ENCODE data around the gene ZNF536. TPM values are rescaled to one million over a fixed set of nuclear protein-coding genes. Genes with fewer than 3 reads are reported as not detected.

Gene ZNF536
- total and polyA plus RNA-seq, 2 donors (not counting 1 experiment from before 2014, with no cell fraction given) = 0.50 TPM; not detected in 1

DNA sequence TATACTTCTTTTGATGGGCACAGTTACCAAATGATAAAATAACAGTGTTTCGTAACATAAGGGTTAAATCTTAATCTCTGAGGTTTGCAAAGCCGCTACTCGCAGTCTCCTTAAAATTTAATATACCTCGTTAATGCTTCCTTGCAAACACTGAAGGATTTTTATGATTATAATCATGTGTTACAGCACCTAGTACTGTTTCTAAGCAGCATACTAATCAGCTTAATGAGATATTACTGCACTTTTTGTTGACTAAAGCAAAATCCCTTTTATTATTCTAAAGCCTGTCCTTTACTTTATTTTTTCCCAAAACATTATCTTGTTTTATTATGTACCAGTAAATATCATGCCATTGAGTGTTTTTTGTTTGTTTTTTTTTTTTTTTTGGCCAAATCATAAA, 70.5 kb downstream of the ZNF536 start:
- no peak overlapping the region for H3K9ac ChIP-seq (ENCODE audit: insufficient read depth, low read length)
- H4K20me1 ChIP-seq (ENCODE audit: control insufficient read depth, extremely low read depth, insufficient read depth, low read length) = no peaks in the 10 kb centered on the region
- no peak for DNase-seq (ENCODE audit: low read depth in 2 of 2)
- TF ChIP-seq, protein P1, sequence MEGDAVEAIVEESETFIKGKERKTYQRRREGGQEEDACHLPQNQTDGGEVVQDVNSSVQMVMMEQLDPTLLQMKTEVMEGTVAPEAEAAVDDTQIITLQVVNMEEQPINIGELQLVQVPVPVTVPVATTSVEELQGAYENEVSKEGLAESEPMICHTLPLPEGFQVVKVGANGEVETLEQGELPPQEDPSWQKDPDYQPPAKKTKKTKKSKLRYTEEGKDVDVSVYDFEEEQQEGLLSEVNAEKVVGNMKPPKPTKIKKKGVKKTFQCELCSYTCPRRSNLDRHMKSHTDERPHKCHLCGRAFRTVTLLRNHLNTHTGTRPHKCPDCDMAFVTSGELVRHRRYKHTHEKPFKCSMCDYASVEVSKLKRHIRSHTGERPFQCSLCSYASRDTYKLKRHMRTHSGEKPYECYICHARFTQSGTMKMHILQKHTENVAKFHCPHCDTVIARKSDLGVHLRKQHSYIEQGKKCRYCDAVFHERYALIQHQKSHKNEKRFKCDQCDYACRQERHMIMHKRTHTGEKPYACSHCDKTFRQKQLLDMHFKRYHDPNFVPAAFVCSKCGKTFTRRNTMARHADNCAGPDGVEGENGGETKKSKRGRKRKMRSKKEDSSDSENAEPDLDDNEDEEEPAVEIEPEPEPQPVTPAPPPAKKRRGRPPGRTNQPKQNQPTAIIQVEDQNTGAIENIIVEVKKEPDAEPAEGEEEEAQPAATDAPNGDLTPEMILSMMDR (conservative IDR thresholded peaks at IDR 0.05 in 1 of 2, IDR thresholded peaks at IDR 0.05 in 1 of 2; ENCODE audit: low read depth in 1 of 2, low read length in 2 of 2) = no peak
- TF ChIP-seq EZH2 (IDR thresholded peaks at IDR 0.05; ENCODE audit: low read length, missing control alignments) = no peak
- no peak overlapping the region for H2AFZ ChIP-seq (ENCODE audit: low read length)
- no peak overlapping the region for H3K4me3 ChIP-seq (replicated peaks in 1 of 4; ENCODE audit: control extremely low read depth in 1 of 4, insufficient read depth in 1 of 4, low read depth in 3 of 4, low read length in 4 of 4)
- no peaks in the 10 kb centered on the region for H3K36me3 ChIP-seq (ENCODE audit: control insufficient read depth, insufficient read depth, low read length)
- H3K27ac ChIP-seq (ENCODE audit: insufficient read depth, low read length) = no peak overlapping the region
- no peaks in the 10 kb centered on the region for H3K27me3 ChIP-seq (ENCODE audit: control insufficient read depth, insufficient read depth, low read length)
- no peaks in the 10 kb centered on the region for H3K4me1 ChIP-seq (ENCODE audit: control insufficient read depth, extremely low read depth, insufficient read depth, low read length)
- H3K4me2 ChIP-seq (ENCODE audit: extremely low read depth, insufficient read depth, low read length) = no peak overlapping the region
- no peaks in the 10 kb centered on the region for H3K9me3 ChIP-seq (ENCODE audit: control insufficient read depth, insufficient read depth, low read depth, low read length)
- H3K79me2 ChIP-seq (ENCODE audit: control insufficient read depth, insufficient read depth, low read length) = no peaks in the 10 kb centered on the region

DNA sequence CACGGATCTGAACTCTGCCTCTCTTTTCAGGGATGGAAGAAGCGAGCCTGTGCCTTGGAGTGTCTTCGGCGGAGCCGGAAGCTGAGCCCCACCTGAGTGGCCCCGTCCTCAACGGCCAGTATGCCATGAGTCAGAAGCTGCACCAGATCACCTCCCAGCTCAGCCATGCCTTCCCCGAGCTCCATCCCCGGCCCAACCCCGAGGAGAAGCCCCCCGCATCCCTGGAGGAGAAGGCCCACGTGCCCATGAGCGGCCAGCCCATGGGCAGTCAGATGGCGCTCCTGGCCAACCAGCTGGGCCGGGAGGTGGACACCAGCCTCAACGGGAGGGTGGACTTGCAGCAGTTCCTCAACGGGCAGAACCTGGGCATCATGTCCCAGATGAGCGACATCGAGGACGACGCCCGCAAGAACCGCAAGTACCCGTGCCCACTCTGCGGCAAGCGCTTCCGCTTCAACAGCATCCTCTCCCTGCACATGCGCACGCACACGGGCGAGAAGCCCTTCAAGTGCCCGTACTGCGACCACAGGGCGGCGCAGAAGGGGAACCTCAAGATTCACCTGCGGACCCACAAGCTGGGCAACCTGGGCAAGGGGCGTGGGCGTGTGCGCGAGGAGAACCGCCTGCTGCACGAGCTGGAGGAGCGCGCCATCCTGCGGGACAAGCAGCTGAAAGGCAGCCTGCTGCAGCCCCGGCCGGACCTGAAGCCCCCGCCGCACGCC, 71.5 kb downstream of the ZNF536 start:
- no peaks in the 10 kb centered on the region for H4K20me1 ChIP-seq (ENCODE audit: control insufficient read depth, extremely low read depth, insufficient read depth, low read length)
- H3K4me1 ChIP-seq (ENCODE audit: control insufficient read depth, extremely low read depth, insufficient read depth, low read length) = no peaks in the 10 kb centered on the region
- no peak overlapping the region for H3K9ac ChIP-seq (ENCODE audit: insufficient read depth, low read length)
- TF ChIP-seq, protein P1 (conservative IDR thresholded peaks at IDR 0.05 in 1 of 2, IDR thresholded peaks at IDR 0.05 in 1 of 2; ENCODE audit: low read depth in 1 of 2, low read length in 2 of 2) = no peak
- TF ChIP-seq EZH2 (IDR thresholded peaks at IDR 0.05; ENCODE audit: low read length, missing control alignments) = no peak
- no peak for DNase-seq (ENCODE audit: low read depth in 2 of 2)
- H3K79me2 ChIP-seq (ENCODE audit: control insufficient read depth, insufficient read depth, low read length) = no peaks in the 10 kb centered on the region
- H3K27ac ChIP-seq (ENCODE audit: insufficient read depth, low read length) = no peak overlapping the region
- H3K4me3 ChIP-seq (replicated peaks in 1 of 4; ENCODE audit: control extremely low read depth in 1 of 4, insufficient read depth in 1 of 4, low read depth in 3 of 4, low read length in 4 of 4) = no peak overlapping the region
- H3K9me3 ChIP-seq (ENCODE audit: control insufficient read depth, insufficient read depth, low read depth, low read length) = no peaks in the 10 kb centered on the region
- H3K36me3 ChIP-seq (ENCODE audit: control insufficient read depth, insufficient read depth, low read length) = no peaks in the 10 kb centered on the region
- no peak overlapping the region for H2AFZ ChIP-seq (ENCODE audit: low read length)
- no peaks in the 10 kb centered on the region for H3K27me3 ChIP-seq (ENCODE audit: control insufficient read depth, insufficient read depth, low read length)
- no peak overlapping the region for H3K4me2 ChIP-seq (ENCODE audit: extremely low read depth, insufficient read depth, low read length)

DNA sequence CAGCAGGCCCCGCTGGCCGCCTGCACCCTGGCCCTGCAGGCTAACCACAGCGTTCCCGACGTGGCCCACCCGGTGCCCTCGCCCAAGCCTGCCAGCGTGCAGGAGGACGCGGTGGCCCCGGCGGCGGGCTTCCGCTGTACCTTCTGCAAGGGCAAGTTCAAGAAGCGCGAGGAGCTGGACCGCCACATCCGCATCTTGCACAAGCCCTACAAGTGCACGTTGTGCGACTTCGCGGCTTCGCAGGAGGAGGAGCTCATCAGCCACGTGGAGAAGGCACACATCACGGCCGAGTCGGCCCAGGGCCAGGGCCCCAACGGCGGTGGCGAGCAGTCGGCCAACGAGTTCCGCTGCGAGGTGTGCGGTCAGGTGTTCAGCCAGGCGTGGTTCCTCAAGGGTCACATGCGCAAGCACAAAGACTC, 72.1 kb downstream of the ZNF536 start:
- DNase-seq (ENCODE audit: low read depth in 2 of 2) = no peak
- H3K36me3 ChIP-seq (ENCODE audit: control insufficient read depth, insufficient read depth, low read length) = no peaks in the 10 kb centered on the region
- H3K4me1 ChIP-seq (ENCODE audit: control insufficient read depth, extremely low read depth, insufficient read depth, low read length) = no peaks in the 10 kb centered on the region
- no peaks in the 10 kb centered on the region for H3K79me2 ChIP-seq (ENCODE audit: control insufficient read depth, insufficient read depth, low read length)
- H3K4me2 ChIP-seq (ENCODE audit: extremely low read depth, insufficient read depth, low read length) = no peak overlapping the region
- TF ChIP-seq EZH2 (IDR thresholded peaks at IDR 0.05; ENCODE audit: low read length, missing control alignments) = no peak
- TF ChIP-seq, protein P1 (conservative IDR thresholded peaks at IDR 0.05 in 1 of 2, IDR thresholded peaks at IDR 0.05 in 1 of 2; ENCODE audit: low read depth in 1 of 2, low read length in 2 of 2) = no peak
- no peak overlapping the region for H3K9ac ChIP-seq (ENCODE audit: insufficient read depth, low read length)
- no peaks in the 10 kb centered on the region for H3K9me3 ChIP-seq (ENCODE audit: control insufficient read depth, insufficient read depth, low read depth, low read length)
- no peaks in the 10 kb centered on the region for H4K20me1 ChIP-seq (ENCODE audit: control insufficient read depth, extremely low read depth, insufficient read depth, low read length)
- H3K27ac ChIP-seq (ENCODE audit: insufficient read depth, low read length) = no peak overlapping the region
- H3K4me3 ChIP-seq (replicated peaks in 1 of 4; ENCODE audit: control extremely low read depth in 1 of 4, insufficient read depth in 1 of 4, low read depth in 3 of 4, low read length in 4 of 4) = no peak overlapping the region
- H2AFZ ChIP-seq (ENCODE audit: low read length) = no peak overlapping the region
- no peaks in the 10 kb centered on the region for H3K27me3 ChIP-seq (ENCODE audit: control insufficient read depth, insufficient read depth, low read length)
